GM20000 (cell line): Measurements from ENCODE around the gene TARBP1.

Experiments used
- DNase-seq: peaks from one replicate; pipeline ENCODE4 v3.0.0; 2012; ENCODE audit warnings: low spot score
- TF ChIP-seq, protein P1 (sequence below): IDR thresholded peaks from 2 replicates; pipeline ENCODE4 v1.5.1; 2012; ENCODE audit warnings: mild to moderate bottlenecking, control low read depth; ENCODE audit errors: extremely low read depth, missing control alignments

TARBP1 gene

DNA sequence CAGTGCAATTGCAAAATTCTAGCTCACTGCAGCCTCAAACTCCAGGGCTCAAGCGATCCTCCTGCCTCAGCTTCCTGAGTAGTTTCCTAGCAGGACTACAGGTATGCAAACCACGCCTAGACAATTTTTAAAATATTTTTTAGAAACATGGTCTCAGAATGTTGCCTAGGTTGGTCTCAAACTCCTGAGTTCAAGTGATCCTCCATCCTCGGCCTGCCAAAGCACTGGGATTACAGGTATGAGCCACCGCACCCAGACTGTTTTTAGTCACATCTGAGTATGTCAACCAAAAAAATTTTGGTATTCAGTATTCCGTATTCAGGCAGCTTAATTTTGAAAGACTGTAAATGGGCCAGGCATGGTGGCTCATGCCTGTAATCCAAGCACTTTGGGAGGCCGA is 11.2 kb downstream of the TARBP1 start:
- TF ChIP-seq, protein P1, sequence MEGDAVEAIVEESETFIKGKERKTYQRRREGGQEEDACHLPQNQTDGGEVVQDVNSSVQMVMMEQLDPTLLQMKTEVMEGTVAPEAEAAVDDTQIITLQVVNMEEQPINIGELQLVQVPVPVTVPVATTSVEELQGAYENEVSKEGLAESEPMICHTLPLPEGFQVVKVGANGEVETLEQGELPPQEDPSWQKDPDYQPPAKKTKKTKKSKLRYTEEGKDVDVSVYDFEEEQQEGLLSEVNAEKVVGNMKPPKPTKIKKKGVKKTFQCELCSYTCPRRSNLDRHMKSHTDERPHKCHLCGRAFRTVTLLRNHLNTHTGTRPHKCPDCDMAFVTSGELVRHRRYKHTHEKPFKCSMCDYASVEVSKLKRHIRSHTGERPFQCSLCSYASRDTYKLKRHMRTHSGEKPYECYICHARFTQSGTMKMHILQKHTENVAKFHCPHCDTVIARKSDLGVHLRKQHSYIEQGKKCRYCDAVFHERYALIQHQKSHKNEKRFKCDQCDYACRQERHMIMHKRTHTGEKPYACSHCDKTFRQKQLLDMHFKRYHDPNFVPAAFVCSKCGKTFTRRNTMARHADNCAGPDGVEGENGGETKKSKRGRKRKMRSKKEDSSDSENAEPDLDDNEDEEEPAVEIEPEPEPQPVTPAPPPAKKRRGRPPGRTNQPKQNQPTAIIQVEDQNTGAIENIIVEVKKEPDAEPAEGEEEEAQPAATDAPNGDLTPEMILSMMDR: no peak
- no peak for DNase-seq

DNA sequence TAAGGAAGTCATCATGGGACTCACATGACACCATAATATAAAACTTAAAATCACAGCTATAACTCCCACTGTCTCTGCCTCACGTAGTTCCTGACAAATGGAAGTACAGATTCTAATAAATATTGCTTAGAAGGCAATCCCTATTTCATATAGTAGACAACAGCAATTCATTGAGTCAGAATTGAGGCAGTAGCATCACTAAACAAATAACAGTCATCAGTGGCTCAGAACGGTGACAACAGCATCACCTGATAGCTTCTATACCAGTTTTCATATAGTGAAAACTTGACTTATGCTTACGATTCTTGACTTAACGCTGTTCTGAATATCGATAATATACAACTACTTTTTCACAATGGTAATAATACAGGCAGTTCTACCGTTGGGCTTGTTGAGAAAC is 12.0 kb downstream of the TARBP1 start:
- DNase-seq: no peak
- TF ChIP-seq, protein P1: no peak

DNA sequence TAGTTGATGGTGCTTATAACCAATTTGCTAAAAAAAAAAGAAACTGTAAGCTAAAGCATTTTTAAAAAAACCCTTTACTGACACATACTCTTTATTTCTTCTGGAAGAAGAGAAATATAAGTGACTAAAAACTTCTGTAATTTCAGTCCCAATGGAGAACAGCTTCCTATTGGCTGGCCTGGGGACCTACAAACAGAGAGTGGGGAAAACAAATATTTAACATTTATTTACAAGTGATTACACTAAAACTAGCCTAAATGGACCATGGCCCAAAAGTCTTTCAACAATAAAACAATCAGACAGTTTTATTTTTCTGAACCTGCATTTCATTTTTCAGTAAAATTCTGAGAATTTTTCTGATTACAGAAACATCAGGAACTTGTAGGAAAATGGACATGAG is 15.2 kb downstream of the TARBP1 start:
- TF ChIP-seq, protein P1: no peak
- DNase-seq: no peak

DNA sequence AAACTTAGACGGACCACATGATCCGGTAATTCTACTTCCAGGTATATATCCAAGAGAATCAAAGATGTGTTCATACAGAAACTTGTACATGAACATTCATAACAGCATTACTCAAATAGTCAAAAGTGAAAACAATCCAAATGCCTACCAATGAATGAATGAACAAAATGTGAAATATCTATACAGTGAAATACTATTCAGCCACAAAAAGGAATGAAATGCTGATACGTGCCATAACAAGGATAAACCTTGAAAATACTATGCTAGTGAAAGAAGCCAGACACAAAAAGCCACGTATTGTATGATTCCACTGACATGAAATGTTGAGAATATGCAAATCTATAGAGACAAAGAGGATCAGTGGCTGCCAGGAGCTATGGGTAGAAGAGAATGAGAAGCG is 18.3 kb downstream of the TARBP1 start:
- TF ChIP-seq, protein P1: no peak
- DNase-seq: no peak

DNA sequence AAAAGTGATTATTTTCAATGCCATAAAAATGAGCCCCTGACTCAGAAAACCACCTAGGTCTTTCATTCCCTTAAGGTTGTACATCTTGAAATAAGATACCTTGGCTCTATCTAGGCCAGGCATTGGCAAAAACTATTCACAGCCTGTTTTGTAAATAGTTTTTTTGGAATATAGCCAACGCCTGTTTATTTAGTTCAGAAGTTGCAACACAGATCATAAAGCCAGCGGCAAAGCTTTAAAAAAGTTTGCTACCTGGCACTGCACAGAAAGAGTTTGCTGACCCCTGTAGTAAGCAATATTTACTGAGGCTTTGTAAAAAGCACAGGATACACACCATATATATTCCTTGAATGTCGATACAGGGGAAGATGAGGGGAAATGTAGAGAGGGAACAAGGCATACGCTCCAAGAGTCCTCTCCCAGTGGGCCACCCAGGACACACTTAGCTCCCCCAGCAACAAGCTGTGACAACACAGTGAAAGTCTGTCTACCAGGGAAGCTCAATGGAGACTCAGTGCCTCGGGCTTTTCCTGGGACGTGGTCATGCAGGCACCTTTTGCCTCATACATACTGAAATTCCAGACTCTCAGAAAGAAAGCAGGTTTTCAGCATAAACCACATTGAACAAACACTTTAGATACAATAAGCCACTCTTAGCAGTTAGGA is 20.5 kb downstream of the TARBP1 start:
- TF ChIP-seq, protein P1: no peak
- DNase-seq: no peak

DNA sequence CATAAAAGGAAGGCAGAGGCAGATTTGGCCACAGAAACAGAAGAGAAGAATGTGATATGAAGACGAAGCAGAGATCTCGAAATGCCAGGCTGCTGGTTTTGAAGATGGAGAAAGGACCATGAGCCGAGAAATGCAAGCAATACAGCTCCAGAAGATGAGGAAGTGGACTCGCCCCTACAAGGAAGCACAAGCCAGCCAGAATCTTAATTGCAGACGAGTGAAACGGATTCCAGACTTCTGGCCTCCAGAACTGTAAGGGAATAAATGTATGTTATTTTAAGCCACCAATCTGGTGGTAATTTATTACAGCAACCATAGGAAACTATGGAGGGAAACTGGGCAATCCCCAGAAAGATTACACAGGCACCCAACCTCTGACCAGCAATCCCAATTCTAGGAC is 24.1 kb downstream of the TARBP1 start:
- DNase-seq: no peak
- TF ChIP-seq, protein P1: no peak

DNA sequence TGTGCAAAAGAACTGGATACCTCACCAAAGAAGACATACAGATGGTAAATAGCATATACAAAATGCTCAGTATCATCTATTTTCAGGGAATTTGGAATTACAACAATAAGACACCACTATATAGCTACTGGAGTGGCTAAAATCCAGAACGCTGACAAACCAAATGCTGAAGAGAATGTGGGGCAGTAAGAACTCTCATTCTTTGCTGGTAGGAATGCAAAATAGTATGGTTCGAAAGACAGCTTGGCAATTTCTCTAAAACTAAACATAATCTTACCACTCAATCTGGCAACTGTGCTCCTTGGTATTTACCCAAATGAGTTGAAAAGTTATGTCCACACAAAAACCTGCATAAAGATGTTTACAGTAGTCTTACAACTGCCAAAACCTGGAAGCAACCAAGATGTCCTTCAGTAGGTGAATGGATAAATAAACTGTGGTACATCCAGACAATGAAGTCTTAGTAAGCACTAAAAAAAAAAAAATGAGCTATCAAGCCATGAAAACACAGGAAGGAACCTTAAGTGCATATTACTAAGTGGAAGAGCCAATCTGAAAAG is 26.5 kb downstream of the TARBP1 start:
- TF ChIP-seq, protein P1: no peak
- no peak for DNase-seq
